GM21367 (cell line): ENCODE measurements around the gene RMI1.
A peak's percentile ranks its signal among the peaks of the same experiment; 100 is the strongest.

Experiments
- ATAC-seq: cut with Tn5 transposase; IDR thresholded peaks from one replicate; pipeline ENCODE4 v1.9.1; 2021; ENCODE audit not compliant: unreplicated experiment

RMI1 gene

DNA sequence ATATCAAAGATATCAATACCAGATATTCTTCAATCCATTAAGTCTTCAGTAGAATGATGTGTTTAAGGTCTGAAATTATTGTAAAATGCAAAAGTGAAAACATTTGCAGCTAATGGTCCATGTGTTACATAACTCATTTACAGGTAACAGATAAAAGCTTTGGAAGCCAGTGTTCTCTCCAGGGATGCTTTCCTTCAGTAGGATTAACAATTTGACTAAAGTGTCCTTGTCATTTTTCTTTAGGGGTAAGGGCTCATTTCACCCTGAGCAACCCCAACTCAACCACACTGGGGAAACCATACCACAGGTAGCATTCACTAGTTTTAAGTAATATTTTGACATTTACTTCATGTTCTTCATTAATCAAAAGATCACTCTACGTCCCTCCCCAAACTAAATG is 13.5 kb upstream of the RMI1 start:
- no peak for ATAC-seq

DNA sequence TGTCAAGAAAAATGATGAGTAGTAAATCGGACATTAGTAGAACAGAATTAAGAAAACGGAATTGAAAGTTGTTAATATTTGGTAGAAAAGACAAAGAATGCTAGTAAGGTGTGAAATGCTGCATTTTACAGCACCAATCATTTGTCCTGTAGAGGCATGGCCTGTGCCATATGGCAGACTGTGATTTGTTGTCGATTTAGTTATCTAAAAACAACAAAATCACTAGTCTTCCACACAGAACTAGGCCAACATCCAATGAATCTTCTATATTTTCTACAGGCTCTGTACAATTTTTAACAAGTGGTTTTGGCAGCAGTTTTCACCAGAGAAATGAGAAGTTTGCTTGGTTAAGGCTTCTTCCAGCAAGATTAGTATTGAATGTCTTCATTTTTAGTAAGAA is 11.0 kb upstream of the RMI1 start:
- ATAC-seq: no peak

- no peak for ATAC-seq
These were observed 9.1 kb upstream of the RMI1 start for GRCh38 chr9:83971485-83971884.

DNA sequence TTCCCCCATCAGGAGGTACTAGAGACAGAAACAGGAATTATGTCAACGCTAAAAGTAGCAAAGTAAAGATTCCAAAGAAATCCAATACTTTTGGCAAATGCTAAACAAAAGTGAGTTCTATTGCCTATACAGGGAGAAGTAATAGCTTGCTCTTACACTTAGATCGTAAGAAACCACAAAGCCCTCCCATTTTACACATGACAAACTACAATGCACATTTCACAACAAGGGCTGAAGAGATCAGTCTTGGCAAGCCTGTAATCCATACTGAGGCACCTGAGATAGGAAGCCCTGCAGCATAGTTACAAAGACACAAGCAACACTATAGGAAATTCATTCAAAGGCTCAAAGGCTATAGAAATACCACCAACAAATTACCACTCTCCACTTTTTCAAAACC is 8.3 kb upstream of the RMI1 start:
- no peak for ATAC-seq

- ATAC-seq: no peak
These were observed 5.3 kb upstream of the RMI1 start for GRCh38 chr9:83975300-83975699.

GRCh38 chr9:83976372-83976771 is 4.2 kb upstream of the RMI1 start:
- ATAC-seq: no peak

DNA sequence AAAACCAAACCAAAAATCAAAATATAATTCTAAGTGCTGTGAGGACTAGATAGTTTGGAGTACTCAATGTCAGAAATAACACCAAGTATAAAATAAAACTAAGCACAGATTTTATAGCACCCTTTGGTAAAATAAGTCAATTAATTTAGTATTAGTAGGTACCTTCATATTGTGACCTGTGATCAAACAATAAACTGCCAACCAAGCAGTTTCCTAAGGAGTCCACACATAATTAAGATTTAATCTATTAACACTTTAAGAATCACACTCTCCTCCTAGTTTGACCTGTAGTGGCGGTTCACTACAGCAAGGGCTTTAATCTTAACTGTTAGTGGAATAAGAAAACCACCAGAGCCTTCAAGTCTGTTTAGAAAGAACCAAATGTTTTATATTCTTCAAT is 3.4 kb upstream of the RMI1 start:
- no peak for ATAC-seq

DNA sequence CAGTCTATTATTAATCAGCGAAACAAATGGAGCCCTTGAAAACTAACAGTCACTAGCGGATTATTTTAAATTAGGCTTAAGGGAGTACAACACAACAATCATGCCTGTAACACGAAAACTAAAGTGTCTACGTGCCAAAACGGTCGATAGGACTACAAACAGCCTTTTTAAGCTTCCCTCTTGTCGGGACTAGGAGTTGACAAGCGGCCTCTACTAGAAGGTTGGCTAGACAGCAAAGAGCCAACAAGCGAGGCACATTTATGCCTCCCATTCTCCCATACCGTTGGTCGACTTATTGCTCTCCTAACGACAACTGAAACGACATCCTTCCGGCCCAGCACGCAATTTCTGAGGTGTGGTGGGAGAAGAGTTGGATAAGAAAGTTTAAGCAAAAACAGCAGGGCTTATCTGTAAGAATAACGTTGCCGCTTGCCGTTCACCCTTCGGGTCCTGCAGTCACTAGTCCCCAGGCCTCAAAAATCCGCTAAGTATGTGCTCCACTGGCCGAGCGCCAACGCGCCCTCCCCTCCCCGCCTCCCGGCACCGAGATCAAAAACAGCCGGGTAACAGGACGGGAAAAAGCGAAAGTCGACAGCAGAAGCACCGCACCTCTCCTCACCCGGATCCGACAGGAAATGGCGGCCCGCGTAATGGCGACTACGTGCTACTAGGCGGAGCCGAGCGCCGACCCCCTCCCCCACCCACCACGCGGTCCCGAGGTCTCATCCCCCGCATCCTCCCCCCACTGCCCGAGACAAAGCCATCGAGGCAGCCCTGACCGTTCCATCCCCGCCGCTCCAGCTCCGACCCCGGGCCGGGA is 1.4 kb upstream of the RMI1 start:
- no peak for ATAC-seq

DNA sequence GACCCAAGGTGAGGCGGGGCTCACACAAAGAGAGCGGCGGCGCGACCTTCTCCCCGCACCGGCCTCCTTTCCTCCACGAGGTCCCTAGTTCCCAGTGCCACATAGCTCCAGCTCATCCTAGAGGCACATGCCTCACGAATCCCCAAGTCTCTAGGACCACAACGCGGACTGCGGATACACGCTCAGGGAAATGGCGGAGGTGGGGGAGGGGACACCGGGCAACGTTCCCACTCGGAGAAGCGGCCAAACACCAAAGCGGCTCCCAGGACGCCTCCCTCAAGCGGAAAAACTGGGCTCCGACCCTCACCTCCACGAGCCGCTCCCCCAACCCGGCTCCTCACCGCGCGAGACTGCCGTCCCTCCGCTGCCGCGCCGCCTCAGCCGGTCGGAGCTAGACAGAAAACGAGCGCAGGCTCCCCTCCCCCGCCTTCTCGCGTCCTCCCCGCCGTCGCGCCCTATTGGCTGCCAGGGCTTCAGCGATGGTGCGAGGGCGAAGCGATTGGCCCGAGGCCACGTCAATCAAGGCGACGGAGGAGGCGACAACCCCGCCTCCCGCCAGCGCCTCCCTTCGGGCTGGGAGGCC is 702 bp upstream of the RMI1 start, which contains the start of gene HNRNPK:
HNRNPK (minus strand) TSS at position 404 of the 583 bp plus-strand sequence. CDS start 1,963 bp downstream, outside the sequence.
- ATAC-seq: peak; percentile 77

- ATAC-seq: no peak
These were observed 694 bp downstream of the RMI1 start for GRCh38 chr9:83981126-83981871.

GRCh38 chr9:83986195-83986594 is 5.6 kb downstream of the RMI1 start:
- ATAC-seq: no peak

DNA sequence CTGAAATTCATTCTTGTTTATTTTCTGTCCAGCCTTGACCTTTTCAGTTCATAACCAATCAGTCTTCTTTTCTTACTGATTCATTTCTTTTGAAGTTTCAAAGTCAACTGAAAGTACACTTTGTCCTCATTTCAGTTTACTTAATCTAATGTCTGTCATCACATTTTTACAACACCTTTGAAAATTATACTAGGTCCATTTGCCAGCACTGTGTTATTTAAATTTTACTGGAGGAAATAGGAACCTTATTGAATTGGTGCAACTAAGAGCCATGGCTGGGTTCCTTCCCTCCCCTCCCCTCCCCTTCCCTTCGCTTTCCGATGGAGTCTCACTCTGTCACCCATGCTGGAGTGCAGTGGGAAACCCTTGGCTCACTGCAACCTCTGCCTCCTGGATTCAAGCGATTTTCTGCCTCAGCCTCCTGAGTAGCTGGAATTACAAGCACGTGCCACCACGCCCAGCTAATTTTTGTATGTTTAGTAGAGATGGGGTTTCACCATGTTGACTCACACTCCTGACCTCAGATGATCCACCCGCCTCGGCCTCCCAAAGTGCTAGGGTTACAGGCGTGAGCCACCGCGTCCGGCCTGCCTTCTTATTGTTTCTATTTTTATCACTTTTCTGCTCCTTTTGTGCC is 6.3 kb downstream of the RMI1 start:
- no peak for ATAC-seq

DNA sequence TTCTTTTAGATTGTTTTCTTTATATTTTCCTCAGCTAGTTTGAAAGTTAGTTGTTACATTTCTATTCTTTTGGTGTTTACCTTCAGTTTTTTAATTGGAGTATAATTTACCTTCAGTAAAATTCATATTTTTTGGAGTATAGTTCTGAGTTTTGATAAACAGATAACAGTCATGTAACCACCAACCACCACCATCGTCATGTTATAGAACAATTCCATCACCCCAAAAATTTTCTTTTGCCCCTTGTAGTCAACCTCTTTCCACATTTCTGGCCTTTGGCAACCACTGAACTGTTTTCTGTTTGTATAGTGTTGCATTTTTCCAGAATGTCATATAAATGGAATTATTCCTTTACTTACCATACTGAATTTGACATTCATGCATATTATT is 6.8 kb downstream of the RMI1 start:
- no peak for ATAC-seq

DNA sequence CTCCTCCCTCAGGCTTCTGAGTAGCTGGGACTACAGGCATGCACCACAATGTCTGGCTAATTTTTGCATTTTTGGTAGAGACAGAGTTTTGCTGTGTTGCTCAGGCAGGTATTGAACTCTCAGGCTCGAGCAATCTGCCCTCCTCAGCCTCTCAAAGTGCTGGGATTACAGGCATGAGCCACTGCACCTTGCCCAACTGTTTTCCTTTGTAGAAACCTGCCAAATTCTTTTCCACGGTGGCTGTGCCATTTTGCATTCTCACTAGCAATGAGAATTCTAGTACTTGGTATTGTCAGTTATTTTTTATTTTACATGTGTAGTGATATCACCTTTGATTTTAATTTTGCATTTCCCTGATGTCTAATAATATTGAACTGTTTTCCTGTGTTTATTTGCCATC is 7.8 kb downstream of the RMI1 start:
- no peak for ATAC-seq

- no peak for ATAC-seq
These were observed 10.8 kb downstream of the RMI1 start for GRCh38 chr9:83991355-83991754.

GRCh38 chr9:83992407-83992806 is 11.8 kb downstream of the RMI1 start:
- ATAC-seq: no peak

DNA sequence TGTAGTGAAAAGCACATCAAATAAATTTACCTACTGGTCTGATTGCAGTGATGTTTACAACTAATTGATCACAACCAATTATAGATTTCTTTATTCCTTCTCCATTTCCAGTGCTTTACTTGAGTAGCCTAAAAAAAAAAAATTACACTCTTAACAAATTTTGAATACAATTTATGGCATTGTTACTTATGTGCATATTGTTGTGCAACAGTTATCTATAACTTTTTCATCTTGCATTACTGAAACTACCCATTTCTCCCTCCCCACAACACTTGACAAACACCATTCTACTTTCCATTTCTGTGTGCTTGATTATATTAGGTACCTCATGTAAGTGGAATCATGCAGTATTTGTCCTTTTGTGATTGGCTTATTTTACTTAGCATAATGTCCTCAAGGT is 12.3 kb downstream of the RMI1 start:
- ATAC-seq: no peak

DNA sequence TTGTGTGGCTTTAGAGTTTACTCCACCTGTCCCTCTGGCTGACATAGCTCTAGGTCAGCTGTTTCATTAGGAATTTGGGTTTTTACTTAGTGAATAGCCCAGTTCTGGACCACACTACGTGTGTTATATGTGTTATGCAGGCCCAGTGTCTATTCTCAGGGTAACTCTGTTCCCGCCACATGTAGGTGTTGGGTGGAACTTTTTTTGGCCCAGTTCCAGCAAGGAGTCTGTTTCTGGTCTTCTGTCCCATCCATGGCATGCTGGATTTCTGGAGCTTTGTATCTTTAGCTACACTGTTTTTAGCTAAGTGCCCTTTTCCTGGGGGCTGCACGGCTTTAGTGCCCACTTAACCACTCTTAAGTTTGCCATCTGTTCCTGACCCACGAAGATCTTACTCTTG is 15.5 kb downstream of the RMI1 start:
- no peak for ATAC-seq

DNA sequence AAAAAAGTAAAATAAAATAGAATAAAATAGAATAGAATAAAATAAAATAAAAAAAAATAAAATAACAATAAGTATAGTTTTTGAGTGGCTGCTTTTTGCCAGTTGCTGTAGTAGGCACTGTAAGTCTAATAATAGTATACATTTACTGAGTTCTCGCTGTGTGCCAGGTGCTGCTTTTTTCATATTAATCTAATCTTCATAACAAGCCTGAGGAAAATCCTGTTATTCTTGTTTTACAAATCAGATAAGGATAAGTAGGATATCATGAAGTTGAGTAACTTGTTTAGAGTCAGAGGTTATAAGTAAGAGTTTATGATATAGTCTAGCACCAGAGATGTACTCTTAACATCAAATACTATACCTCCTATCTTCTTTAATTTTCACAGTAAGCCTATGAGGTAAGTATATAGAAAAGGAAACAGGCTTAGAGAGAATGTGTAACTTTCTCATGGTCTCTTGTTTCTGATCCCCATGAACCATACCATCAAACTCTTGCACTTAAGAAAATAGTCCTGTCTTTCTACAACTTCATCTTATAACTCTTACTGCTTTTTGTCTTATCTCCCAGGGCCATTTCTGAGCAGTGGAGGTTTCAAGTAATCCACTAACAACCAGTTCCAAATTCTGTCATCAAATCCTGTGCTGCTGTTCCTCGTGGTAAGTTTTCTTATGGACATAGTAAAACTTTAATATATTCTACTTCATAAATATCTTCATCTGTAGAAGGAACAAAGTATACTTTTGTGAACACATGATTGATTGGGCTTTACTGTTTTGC is 18.7 kb downstream of the RMI1 start:
- no peak for ATAC-seq

GRCh38 chr9:84000186-84000585 is 19.6 kb downstream of the RMI1 start:
- no peak for ATAC-seq

GRCh38 chr9:84001621-84002020 is 21.0 kb downstream of the RMI1 start:
- ATAC-seq: no peak
